Gastrocnemius medialis (tissue), 4 donors: ENCODE data around the gene GRM3. TPM values are rescaled to one million over a fixed set of nuclear protein-coding genes. Genes with fewer than 3 reads are reported as not detected.

ENCODE experiments used
- ATAC-seq, 2 donors: fragments of 150-250 bp; one replicate each; pipeline ENCODE4 v1.9.1; 2016
- DNase-seq, 2 donors: peaks; one replicate each; pipeline ENCODE4 v3.0.0-alpha.2; 2019
- H3K27ac ChIP-seq, 4 donors: fragments of 200-600 bp; sonication (generic); 1 replicate in 1 of 4; 2 replicates in 3 of 4; pipeline ENCODE4 v1.5.1; 2016 to 2018; ENCODE audit warnings: mild to moderate bottlenecking in 2 of 4, moderate library complexity in 1 of 4
- H3K27me3 ChIP-seq, 3 donors: fragments of 200-600 bp; sonication (generic) in 2 of 3; 1 replicate in 1 of 3; 2 replicates in 2 of 3; pipeline versions ENCODE4 v1.5.1 to v1.6.0; 2016 to 2019; ENCODE audit warnings: mild to moderate bottlenecking in 1 of 3, moderate library complexity in 1 of 3
- H3K36me3 ChIP-seq, 2 donors: fragments of 200-600 bp; sonication (generic) in 1 of 2; one replicate each; pipeline ENCODE4 v1.5.1; 2017 to 2018
- H3K4me1 ChIP-seq, 2 donors: fragments of 200-600 bp; sonication (generic) in 1 of 2; one replicate each; pipeline ENCODE4 v1.5.1; 2016 to 2017; ENCODE audit warnings: mild to moderate bottlenecking in 2 of 2
- H3K4me3 ChIP-seq, 4 donors: fragments of 200-600 bp; sonication (generic) in 3 of 4; 1 replicate in 1 of 4; 2 replicates in 3 of 4; pipeline ENCODE4 v1.5.1; 2016 to 2019; ENCODE audit warnings: mild to moderate bottlenecking in 2 of 4
- H3K9me3 ChIP-seq, 3 donors: fragments of 200-600 bp; sonication (generic) in 2 of 3; 1 replicate in 1 of 3; 2 replicates in 2 of 3; pipeline ENCODE4 v1.5.1; 2016 to 2019
- POLR2A ChIP-seq, 2 donors: fragments of 450-650 bp; IDR thresholded peaks; one replicate each; pipeline ENCODE4 v1.6.1; 2017; ENCODE audit warnings: antibody characterized with exemption in 2 of 2, mild to moderate bottlenecking in 2 of 2, moderate library complexity in 2 of 2
- in situ Hi-C, 4 donors: fragments of 200-750 bp; cut with MboI; loops; one replicate each; pipeline versions ENCODE4 v1.15.0 to v1.8.0; 2017; ENCODE audit warnings: low sequenced_read_pairs in 4 of 4
- intact Hi-C: fragments of 100-400 bp; cut with DNase I; formaldehyde crosslinking; loops from one replicate; pipeline ENCODE4 v1.15.1; 2023; ENCODE audit warnings: low total_unique reads
- total RNA-seq, 4 donors: library from RNA; depleted of rRNA; stranded (reverse); fragments of >200 nt; gene quantifications; one replicate each; pipeline versions ENCODE4 v1.1.0 to v1.2.3, GENCODE V29; 2016
- TF ChIP-seq, protein P1 (sequence below), 5 experiments: fragments of 450-650 bp in 3 of 5; fragments of 200-600 bp in 2 of 5; sonication (generic) in 2 of 5; IDR thresholded peaks in 4 of 5; conservative IDR thresholded peaks in 1 of 5; 1 replicate in 4 of 5; 2 replicates in 1 of 5; pipeline ENCODE4 v1.5.1; 2016 to 2019; ENCODE audit warnings: antibody characterized with exemption in 5 of 5, mild to moderate bottlenecking in 3 of 5, moderate library complexity in 3 of 5

Gene GRM3
- total RNA-seq, 4 donors from 2014 or later: not detected

DNA sequence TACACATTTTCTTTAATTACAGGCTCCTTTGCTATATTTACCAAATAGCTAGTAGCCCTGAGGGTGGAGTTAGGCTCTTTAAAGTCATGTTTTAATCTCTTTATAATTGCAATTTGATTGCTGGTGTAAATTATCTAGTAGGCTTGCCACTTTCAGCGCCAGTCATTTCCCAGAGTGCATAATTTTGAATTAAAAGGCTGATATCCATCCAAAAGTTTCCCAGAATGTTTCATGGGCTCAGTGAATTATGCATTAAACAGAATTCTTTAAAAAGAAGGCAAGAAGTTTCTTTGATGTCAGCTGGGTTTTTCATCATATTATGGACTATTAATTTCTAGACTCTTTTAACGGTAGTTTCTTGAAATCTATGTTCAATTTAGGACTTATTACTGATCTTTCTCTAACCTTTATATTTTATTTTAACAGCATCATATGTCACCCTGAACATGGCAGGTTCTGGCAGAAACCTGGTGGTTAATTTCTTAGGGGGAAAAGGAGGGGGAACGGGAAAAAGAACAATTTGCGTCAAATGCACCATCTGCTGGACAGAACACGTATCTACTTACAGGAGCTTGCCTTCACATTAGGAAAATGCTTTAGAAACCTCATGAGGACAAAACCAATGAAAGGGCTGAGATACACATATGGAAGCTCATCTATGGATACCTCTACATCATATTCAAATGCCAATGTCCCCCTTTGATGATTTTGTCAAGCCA is 171.1 kb downstream of the GRM3 start:
- H3K27ac ChIP-seq: no peak overlapping the region
- H3K36me3 ChIP-seq: no peaks in the 10 kb centered on the region
- in situ Hi-C loops: no loop called here
- ATAC-seq: no peak
- H3K4me3 ChIP-seq: no peak overlapping the region
- no peaks in the 10 kb centered on the region for H3K4me1 ChIP-seq
- no peaks in the 10 kb centered on the region for H3K9me3 ChIP-seq
- intact Hi-C loops: no loop called here
- DNase-seq: no peak
- no peaks in the 10 kb centered on the region for H3K27me3 ChIP-seq
- TF ChIP-seq POLR2A (IDR thresholded peaks at IDR 0.05): no peak
- TF ChIP-seq, protein P1, sequence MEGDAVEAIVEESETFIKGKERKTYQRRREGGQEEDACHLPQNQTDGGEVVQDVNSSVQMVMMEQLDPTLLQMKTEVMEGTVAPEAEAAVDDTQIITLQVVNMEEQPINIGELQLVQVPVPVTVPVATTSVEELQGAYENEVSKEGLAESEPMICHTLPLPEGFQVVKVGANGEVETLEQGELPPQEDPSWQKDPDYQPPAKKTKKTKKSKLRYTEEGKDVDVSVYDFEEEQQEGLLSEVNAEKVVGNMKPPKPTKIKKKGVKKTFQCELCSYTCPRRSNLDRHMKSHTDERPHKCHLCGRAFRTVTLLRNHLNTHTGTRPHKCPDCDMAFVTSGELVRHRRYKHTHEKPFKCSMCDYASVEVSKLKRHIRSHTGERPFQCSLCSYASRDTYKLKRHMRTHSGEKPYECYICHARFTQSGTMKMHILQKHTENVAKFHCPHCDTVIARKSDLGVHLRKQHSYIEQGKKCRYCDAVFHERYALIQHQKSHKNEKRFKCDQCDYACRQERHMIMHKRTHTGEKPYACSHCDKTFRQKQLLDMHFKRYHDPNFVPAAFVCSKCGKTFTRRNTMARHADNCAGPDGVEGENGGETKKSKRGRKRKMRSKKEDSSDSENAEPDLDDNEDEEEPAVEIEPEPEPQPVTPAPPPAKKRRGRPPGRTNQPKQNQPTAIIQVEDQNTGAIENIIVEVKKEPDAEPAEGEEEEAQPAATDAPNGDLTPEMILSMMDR (IDR thresholded peaks at IDR 0.05 in 4 of 5, conservative IDR thresholded peaks at IDR 0.05 in 1 of 5): peak in 2 of 5 experiments; percentile 29 to 30

DNA sequence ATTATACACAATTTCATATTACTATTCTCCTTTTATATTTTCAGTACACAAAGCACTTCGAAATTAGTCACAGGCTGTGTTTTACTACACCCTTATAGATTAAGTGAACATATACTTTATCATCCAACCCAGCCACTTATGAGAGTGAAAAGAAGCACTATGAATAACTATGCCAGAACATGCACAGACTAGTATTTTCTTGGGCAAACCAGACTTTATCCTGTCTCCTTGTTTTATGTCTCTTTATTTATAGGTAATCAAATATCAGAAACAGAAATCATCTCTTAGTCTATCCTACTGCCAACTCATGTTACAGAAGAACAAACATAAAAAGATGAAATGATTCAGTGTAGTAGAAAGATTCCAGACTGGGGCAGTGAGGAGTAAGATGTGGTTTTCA is 171.8 kb downstream of the GRM3 start:
- no peak overlapping the region for H3K4me3 ChIP-seq
- no peaks in the 10 kb centered on the region for H3K27me3 ChIP-seq
- H3K4me1 ChIP-seq: no peaks in the 10 kb centered on the region
- in situ Hi-C loops (no loop called here), intact Hi-C loops (no loop called here)
- TF ChIP-seq POLR2A (IDR thresholded peaks at IDR 0.05): no peak
- TF ChIP-seq, protein P1 (IDR thresholded peaks at IDR 0.05 in 4 of 5, conservative IDR thresholded peaks at IDR 0.05 in 1 of 5): no peak
- no peak for ATAC-seq
- no peak overlapping the region for H3K27ac ChIP-seq
- no peaks in the 10 kb centered on the region for H3K9me3 ChIP-seq
- no peak for DNase-seq
- no peaks in the 10 kb centered on the region for H3K36me3 ChIP-seq

DNA sequence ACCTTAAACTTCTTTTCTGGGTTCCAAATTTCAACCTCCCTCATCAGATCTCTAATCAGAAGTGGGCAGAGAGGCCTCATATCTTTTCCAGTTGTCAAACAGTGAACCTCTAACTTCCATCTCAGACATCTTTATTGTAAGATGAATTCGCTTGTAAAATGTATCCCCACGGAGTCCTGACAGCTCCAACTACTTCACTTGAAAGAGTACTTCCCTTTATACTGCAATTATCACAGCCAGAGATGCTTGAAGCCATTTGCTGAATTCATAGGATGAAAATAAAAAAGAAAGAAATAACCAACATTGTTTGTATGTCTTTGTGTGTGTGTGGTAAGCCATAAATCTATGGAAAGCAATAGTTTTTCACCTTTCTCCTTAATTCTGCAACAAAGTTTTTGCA is 175.2 kb downstream of the GRM3 start:
- Histone ChIP-seq H3K27ac (no peak overlapping the region), H3K4me3 (no peak overlapping the region), H3K9me3 (no peaks in the 10 kb centered on the region), H3K4me1 (no peaks in the 10 kb centered on the region), H3K36me3 (no peaks in the 10 kb centered on the region), H3K27me3 (no peaks in the 10 kb centered on the region)
- no peak for TF ChIP-seq POLR2A (IDR thresholded peaks at IDR 0.05)
- TF ChIP-seq, protein P1 (IDR thresholded peaks at IDR 0.05 in 4 of 5, conservative IDR thresholded peaks at IDR 0.05 in 1 of 5): no peak
- in situ Hi-C loops (no loop called here), intact Hi-C loops (no loop called here)
- DNase-seq (no peak), ATAC-seq (no peak)

DNA sequence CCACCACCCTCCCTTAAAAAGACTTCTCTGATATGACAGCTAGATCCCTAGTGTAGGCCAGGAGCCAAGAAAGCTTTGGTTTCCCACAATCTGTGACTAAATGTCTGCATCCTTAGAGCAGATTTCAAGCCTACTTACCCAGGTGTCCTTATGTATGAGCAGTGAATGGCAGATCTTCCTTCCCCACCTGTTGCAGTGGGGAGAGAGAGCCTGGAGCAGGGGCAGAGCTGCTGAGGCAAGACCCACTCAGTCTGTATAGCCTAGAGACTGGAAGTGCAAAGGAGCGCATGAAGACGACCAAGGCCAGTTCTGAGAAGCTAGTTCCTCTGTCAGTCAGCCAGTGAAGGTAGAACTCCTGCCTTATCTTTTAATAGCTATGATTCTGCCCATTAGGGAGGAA is 180.1 kb downstream of the GRM3 start:
- H3K9me3 ChIP-seq: no peaks in the 10 kb centered on the region
- H3K36me3 ChIP-seq: no peaks in the 10 kb centered on the region
- H3K27ac ChIP-seq: no peak overlapping the region
- no peak for TF ChIP-seq POLR2A (IDR thresholded peaks at IDR 0.05)
- TF ChIP-seq, protein P1 (IDR thresholded peaks at IDR 0.05 in 4 of 5, conservative IDR thresholded peaks at IDR 0.05 in 1 of 5): no peak
- H3K4me1 ChIP-seq: no peaks in the 10 kb centered on the region
- ATAC-seq (no peak), DNase-seq (no peak)
- intact Hi-C loops: no loop called here
- in situ Hi-C loops: no loop called here
- no peak overlapping the region for H3K4me3 ChIP-seq
- H3K27me3 ChIP-seq: no peaks in the 10 kb centered on the region

DNA sequence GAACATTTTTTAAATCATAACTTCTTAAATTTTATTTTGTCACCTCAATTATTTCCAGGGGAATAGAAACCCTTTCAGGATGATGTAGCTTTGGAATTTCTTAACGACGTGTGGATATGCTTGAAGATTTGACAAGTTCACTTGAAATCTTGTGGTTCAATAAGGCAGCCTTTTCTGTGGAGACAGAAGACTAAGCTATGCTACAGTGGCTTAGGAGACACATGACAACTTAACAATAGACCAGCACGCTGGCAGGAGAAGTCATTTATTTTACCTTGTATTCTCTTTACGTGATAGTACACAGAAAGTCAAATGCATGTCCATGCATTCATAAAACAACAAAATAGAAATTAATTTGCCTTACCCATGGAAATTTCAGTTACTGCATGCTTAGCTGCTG is 181.6 kb downstream of the GRM3 start:
- intact Hi-C loops: no loop called here
- TF ChIP-seq, protein P1 (IDR thresholded peaks at IDR 0.05 in 4 of 5, conservative IDR thresholded peaks at IDR 0.05 in 1 of 5): no peak
- no peak for TF ChIP-seq POLR2A (IDR thresholded peaks at IDR 0.05)
- Histone ChIP-seq H3K9me3 (no peaks in the 10 kb centered on the region), H3K36me3 (no peaks in the 10 kb centered on the region), H3K27ac (no peak overlapping the region), H3K4me3 (no peak overlapping the region), H3K27me3 (no peaks in the 10 kb centered on the region), H3K4me1 (no peaks in the 10 kb centered on the region)
- no peak for ATAC-seq
- in situ Hi-C loops: no loop called here
- no peak for DNase-seq
